SK-N-SH treated with all-trans-retinoic acid at 6 μM for 48 hours (cell line): ENCODE measurements around the gene HTT.

ENCODE experiments used
- ARNTL ChIP-seq: fragments of 450-650 bp; formaldehyde crosslinking; IDR thresholded peaks from 2 replicates; pipeline ENCODE4 v1.5.0; 2020; ENCODE audit warnings: low read depth, mild to moderate bottlenecking, moderate library complexity, borderline replicate concordance
- OSR1 ChIP-seq: fragments of 250-450 bp; sonication (Bioruptor Pico); IDR thresholded peaks from 2 replicates; pipeline ENCODE4 v1.8.0; 2022; ENCODE audit warnings: moderate library complexity, mild to moderate bottlenecking, inconsistent platforms
- POU6F1 ChIP-seq: fragments of 250-450 bp; sonication (Bioruptor Pico); IDR thresholded peaks from 2 replicates; pipeline ENCODE4 v1.8.0; 2021; ENCODE audit warnings: low read depth, mild to moderate bottlenecking, moderate library complexity, borderline replicate concordance
- TCF4 ChIP-seq: fragments of 250-450 bp; sonication (Bioruptor Pico); IDR thresholded peaks from 2 replicates; pipeline ENCODE4 v1.8.0; 2021; ENCODE audit warnings: mild to moderate bottlenecking, moderate library complexity, borderline replicate concordance
- ZNF565 ChIP-seq: fragments of 450-650 bp; formaldehyde crosslinking; conservative IDR thresholded peaks from 2 replicates; pipeline ENCODE4 v1.5.0; 2020; ENCODE audit warnings: low read depth, mild to moderate bottlenecking, moderate library complexity
- ZNF8 ChIP-seq: fragments of 450-650 bp; formaldehyde crosslinking; IDR thresholded peaks from 2 replicates; pipeline ENCODE4 v1.5.0; 2020; ENCODE audit warnings: mild to moderate bottlenecking, moderate library complexity
- TF ChIP-seq, protein P1 (sequence below): fragments of 250-450 bp; sonication (Bioruptor Pico); IDR thresholded peaks from 2 replicates; pipeline ENCODE4 v1.8.0; 2020; ENCODE audit warnings: mild to moderate bottlenecking, moderate library complexity, borderline replicate concordance

GRCh38 chr4:3046623-3047022 is 27.9 kb upstream of the HTT start:
- TF ChIP-seq ZNF565 = no peak
- no peak for TF ChIP-seq TCF4
- TF ChIP-seq ZNF8 (CRISPR knock-in tag) = no peak
- TF ChIP-seq, protein P1, sequence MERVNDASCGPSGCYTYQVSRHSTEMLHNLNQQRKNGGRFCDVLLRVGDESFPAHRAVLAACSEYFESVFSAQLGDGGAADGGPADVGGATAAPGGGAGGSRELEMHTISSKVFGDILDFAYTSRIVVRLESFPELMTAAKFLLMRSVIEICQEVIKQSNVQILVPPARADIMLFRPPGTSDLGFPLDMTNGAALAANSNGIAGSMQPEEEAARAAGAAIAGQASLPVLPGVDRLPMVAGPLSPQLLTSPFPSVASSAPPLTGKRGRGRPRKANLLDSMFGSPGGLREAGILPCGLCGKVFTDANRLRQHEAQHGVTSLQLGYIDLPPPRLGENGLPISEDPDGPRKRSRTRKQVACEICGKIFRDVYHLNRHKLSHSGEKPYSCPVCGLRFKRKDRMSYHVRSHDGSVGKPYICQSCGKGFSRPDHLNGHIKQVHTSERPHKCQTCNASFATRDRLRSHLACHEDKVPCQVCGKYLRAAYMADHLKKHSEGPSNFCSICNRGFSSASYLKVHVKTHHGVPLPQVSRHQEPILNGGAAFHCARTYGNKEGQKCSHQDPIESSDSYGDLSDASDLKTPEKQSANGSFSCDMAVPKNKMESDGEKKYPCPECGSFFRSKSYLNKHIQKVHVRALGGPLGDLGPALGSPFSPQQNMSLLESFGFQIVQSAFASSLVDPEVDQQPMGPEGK (CRISPR knock-in tag) = no peak
- no peak for TF ChIP-seq POU6F1 (CRISPR knock-in tag)
- no peak for TF ChIP-seq ARNTL (CRISPR knock-in tag)
- no peak for TF ChIP-seq OSR1
